AG10803 (cell line): ENCODE results near the gene FAR2.

Experiments
- DNase-seq: peaks from one replicate; pipeline ENCODE4 v3.0.0; 2010; ENCODE audit warnings: low read depth
- H3K4me3 ChIP-seq: 2 replicates; pipeline ENCODE4 v1.5.1; 2011; ENCODE audit warnings: mild to moderate bottlenecking, low read length, control low read depth
- TF ChIP-seq, protein P1 (sequence below): conservative IDR thresholded peaks from 2 replicates; pipeline ENCODE4 v1.5.1; 2011; ENCODE audit warnings: mild to moderate bottlenecking, low read length, control low read depth, inconsistent platforms

Gene FAR2

GRCh38 chr12:29310899-29311298 is 161.8 kb downstream of the FAR2 start:
- no peak for DNase-seq
- TF ChIP-seq, protein P1, sequence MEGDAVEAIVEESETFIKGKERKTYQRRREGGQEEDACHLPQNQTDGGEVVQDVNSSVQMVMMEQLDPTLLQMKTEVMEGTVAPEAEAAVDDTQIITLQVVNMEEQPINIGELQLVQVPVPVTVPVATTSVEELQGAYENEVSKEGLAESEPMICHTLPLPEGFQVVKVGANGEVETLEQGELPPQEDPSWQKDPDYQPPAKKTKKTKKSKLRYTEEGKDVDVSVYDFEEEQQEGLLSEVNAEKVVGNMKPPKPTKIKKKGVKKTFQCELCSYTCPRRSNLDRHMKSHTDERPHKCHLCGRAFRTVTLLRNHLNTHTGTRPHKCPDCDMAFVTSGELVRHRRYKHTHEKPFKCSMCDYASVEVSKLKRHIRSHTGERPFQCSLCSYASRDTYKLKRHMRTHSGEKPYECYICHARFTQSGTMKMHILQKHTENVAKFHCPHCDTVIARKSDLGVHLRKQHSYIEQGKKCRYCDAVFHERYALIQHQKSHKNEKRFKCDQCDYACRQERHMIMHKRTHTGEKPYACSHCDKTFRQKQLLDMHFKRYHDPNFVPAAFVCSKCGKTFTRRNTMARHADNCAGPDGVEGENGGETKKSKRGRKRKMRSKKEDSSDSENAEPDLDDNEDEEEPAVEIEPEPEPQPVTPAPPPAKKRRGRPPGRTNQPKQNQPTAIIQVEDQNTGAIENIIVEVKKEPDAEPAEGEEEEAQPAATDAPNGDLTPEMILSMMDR, result no peak
- no peak overlapping the region for H3K4me3 ChIP-seq

- DNase-seq, result no peak
- TF ChIP-seq, protein P1, result no peak
- H3K4me3 ChIP-seq, result no peak overlapping the region
Measured at GRCh38 chr12:29314416-29314815, 165.3 kb downstream of the FAR2 start.

DNA sequence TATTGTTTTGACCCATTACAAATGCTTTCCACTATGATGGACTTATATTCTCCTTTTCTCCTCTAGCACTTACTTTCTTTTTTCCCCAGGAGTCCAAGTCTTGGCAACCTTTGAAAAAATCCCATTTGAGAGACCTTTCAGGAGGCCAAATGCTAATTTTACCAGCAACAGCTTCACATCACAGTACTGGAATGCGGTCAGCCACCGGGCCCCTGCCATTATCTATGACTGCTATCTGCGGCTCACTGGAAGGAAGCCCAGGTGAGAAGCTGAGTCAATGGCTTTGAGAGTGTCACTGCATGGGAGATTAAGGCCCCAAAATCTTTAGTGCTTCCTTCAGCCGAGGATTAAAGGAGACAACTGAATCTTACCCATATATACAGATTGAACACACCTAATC is 167.7 kb downstream of the FAR2 start:
- TF ChIP-seq, protein P1, result no peak
- peak; percentile 42 for DNase-seq
- H3K4me3 ChIP-seq, result no peak overlapping the region

DNA sequence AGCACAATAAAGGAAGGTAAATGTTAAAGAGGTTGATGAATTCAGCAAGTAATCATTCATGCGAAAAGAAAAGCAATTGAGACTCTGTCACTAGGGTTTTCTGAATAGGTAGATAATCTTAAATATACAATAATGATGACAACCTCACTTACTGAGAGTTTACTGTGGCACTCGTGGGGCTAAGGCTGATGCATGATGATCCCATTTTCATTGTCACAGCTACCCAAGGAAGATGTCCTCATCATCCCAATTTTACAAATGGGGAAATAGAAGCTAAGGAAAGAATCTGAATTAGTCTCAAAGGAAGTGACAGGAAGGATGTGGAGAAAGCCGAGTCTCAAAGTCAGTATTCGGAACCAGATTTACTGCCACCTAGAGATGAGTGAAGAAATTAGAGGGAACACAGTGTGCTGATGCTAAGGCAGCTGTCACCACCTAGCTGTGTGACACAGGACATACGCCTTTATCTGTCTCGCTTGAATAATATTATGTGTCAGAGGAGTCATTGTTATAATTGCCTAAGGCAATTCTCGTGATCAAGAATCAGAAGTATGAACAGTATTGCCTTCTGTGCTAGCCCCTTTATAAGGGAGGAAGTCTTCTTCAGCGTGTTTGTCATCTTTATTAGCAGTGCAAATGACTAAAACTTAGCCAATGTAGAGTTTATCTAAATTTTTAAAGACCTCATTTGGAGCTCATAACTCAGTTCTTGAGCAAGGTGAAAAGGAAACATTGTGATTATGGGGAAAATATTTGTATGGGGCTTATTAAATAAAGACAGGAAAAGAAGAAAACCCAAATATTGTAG is 168.7 kb downstream of the FAR2 start:
- DNase-seq, result peak; percentile 42
- TF ChIP-seq, protein P1, result peak; percentile 57
- H3K4me3 ChIP-seq, result no peak overlapping the region

DNA sequence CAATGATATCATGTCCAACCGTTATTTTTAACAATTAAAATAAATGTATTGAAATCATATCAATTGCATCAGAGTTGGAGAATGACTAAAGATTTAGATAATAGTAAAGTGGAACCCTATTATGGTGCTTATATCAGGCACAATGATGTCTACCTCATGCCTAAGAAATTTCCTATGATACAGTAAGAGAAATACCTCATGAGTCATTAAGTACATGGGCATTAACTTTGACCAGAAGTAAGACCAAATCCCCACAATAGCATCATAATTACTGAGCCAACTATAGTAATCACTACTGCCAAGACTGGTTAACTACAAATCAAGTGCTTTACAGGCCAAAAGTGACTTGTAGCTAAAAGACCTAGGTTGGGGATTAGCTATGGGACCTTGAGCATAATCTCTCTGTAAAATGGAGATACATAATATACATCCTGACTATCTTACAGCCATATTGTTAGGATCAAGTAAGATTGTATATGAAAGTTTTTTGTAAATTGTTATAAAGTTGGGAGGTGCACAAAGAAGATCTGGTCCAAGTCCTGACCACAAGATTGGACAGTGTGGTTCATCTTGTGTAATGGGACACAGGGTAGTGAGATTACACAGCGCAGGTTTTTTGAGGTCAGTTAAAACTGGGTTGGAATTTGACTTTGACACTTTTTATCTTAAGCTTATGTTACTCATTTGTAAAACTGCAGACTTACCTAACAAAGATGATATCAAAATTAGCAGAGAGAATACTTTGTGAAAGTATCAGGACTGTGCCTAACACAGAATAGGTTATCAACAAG is 171.4 kb downstream of the FAR2 start:
- TF ChIP-seq, protein P1, result no peak
- peak; percentile 67 for DNase-seq

GRCh38 chr12:29322157-29322556 is 173.1 kb downstream of the FAR2 start:
- DNase-seq, result no peak
- TF ChIP-seq, protein P1, result no peak
- H3K4me3 ChIP-seq, result no peak overlapping the region

More for the DNA sequence above, 171.4 kb downstream of the FAR2 start:
- no peak overlapping the region for H3K4me3 ChIP-seq
